Measurements from ENCODE around the gene TLK1. TPM values are rescaled to one million over a fixed set of nuclear protein-coding genes. Genes with fewer than 3 reads are reported as not detected.

The TLK1 gene
- total RNA-seq, 1 donor from 2014 or later: 86.5 TPM

GRCh38 chr2:170949415-170949814, 211.3 kb downstream of the TLK1 start:
- no peak for TF ChIP-seq CTCF (IDR thresholded peaks at IDR 0.05)
- Mint-ChIP-seq H3K4me3 (ENCODE audit: unreplicated experiment) (no peak overlapping the region), H3K27me3 (ENCODE audit: unreplicated experiment) (no peaks in the 10 kb centered on the region), H3K36me3 (ENCODE audit: unreplicated experiment) (peaks cover 47% of the 10 kb centered on the region), H3K27ac (ENCODE audit: unreplicated experiment) (no peak overlapping the region), H3K4me1 (ENCODE audit: unreplicated experiment) (peaks cover 3% of the 10 kb centered on the region), H3K9me3 (ENCODE audit: unreplicated experiment) (no peaks in the 10 kb centered on the region)
- DNase-seq (ENCODE audit: extremely low spot score, unreplicated experiment): no peak

GRCh38 chr2:170944545-170944944, 216.1 kb downstream of the TLK1 start:
- no peaks in the 10 kb centered on the region for H3K9me3 Mint-ChIP-seq (ENCODE audit: unreplicated experiment)
- no peak for TF ChIP-seq CTCF (IDR thresholded peaks at IDR 0.05)

GRCh38 chr2:170943596-170943995, 217.1 kb downstream of the TLK1 start:
- Mint-ChIP-seq H3K27ac (ENCODE audit: unreplicated experiment) (no peak overlapping the region), H3K27me3 (ENCODE audit: unreplicated experiment) (no peaks in the 10 kb centered on the region), H3K4me1 (ENCODE audit: unreplicated experiment) (peaks cover 42% of the 10 kb centered on the region), H3K36me3 (ENCODE audit: unreplicated experiment) (peaks cover 3% of the 10 kb centered on the region), H3K9me3 (ENCODE audit: unreplicated experiment) (no peaks in the 10 kb centered on the region), H3K4me3 (ENCODE audit: unreplicated experiment) (no peak overlapping the region)
- no peak for DNase-seq (ENCODE audit: extremely low spot score, unreplicated experiment)
- no peak for TF ChIP-seq CTCF (IDR thresholded peaks at IDR 0.05)

More at GRCh38 chr2:170944545-170944944, 216.1 kb downstream of the TLK1 start:
- H3K4me3 Mint-ChIP-seq (ENCODE audit: unreplicated experiment): no peak overlapping the region
- H3K36me3 Mint-ChIP-seq (ENCODE audit: unreplicated experiment): peaks cover 7% of the 10 kb centered on the region
- peaks cover 34% of the 10 kb centered on the region for H3K4me1 Mint-ChIP-seq (ENCODE audit: unreplicated experiment)
- H3K27me3 Mint-ChIP-seq (ENCODE audit: unreplicated experiment): no peaks in the 10 kb centered on the region
- DNase-seq (ENCODE audit: extremely low spot score, unreplicated experiment): no peak
- H3K27ac Mint-ChIP-seq (ENCODE audit: unreplicated experiment): no peak overlapping the region

GRCh38 chr2:170943041-170943440, 217.7 kb downstream of the TLK1 start:
- Mint-ChIP-seq H3K36me3 (ENCODE audit: unreplicated experiment) (peaks cover 3% of the 10 kb centered on the region), H3K9me3 (ENCODE audit: unreplicated experiment) (no peaks in the 10 kb centered on the region), H3K27ac (ENCODE audit: unreplicated experiment) (no peak overlapping the region), H3K27me3 (ENCODE audit: unreplicated experiment) (no peaks in the 10 kb centered on the region), H3K4me3 (ENCODE audit: unreplicated experiment) (no peak overlapping the region), H3K4me1 (ENCODE audit: unreplicated experiment) (peaks cover 44% of the 10 kb centered on the region)
- no peak for TF ChIP-seq CTCF (IDR thresholded peaks at IDR 0.05)
- DNase-seq (ENCODE audit: extremely low spot score, unreplicated experiment): no peak

- no peak overlapping the region for H3K27ac Mint-ChIP-seq (ENCODE audit: unreplicated experiment)
- H3K36me3 Mint-ChIP-seq (ENCODE audit: unreplicated experiment): peaks cover 3% of the 10 kb centered on the region
- H3K4me1 Mint-ChIP-seq (ENCODE audit: unreplicated experiment): peaks cover 44% of the 10 kb centered on the region
- no peaks in the 10 kb centered on the region for H3K9me3 Mint-ChIP-seq (ENCODE audit: unreplicated experiment)
- no peak overlapping the region for H3K4me3 Mint-ChIP-seq (ENCODE audit: unreplicated experiment)
- H3K27me3 Mint-ChIP-seq (ENCODE audit: unreplicated experiment): no peaks in the 10 kb centered on the region
- no peak for DNase-seq (ENCODE audit: extremely low spot score, unreplicated experiment)
- TF ChIP-seq CTCF (IDR thresholded peaks at IDR 0.05): no peak
These were observed 218.1 kb downstream of the TLK1 start for GRCh38 chr2:170942615-170943014.

Other genes with a start within 250 kb of the TLK1 start
- 94.7 and 99.5 TPM in 2 replicates for gene GORASP2, start 231.6 kb downstream of the TLK1 start, total RNA-seq